NCI-H524 (cell line): ENCODE measurements around the gene CRACDL.

Experiments used
- DNase-seq, 2 experiments: peaks; one replicate each; lab custom pipeline; 2025; lab: John Stamatoyannopoulos, UW

CRACDL gene

DNA sequence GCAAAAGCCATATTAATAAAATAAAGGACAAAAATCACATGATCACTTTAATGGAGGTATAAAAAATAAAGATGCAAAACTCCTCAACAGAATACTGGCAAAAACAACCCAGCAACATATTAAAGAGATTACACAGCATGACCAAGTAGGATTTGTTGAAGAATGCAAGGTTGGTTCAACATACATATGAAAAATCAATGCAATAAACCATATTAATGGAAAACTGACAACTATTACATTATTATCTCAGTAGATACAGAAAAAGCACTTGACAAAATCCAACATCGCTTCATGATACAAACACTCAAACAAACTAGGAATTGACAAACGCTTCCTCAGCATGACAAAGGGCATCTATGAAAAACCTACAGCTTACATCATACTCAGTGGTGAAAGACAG is 76.7 kb downstream of the CRACDL start:
- no peak for DNase-seq

DNA sequence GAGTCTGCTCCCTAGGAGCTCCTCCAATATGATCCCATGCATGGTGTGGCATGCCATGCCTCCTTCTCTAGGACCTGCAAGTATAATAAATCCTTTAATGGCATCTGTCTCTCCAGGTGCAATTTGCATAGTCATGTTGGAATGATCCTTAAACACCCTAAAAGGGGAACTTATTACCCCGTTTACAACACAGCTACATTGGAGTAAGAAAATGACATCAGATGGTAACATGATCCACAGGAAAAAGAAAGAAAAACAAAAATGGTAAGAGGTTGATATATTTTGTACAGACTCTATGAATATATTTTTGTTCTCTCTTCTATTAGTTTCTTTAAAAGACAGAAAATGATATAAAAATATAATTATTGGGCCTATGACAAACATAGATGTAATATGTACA is 79.0 kb downstream of the CRACDL start:
- DNase-seq, result no peak

DNA sequence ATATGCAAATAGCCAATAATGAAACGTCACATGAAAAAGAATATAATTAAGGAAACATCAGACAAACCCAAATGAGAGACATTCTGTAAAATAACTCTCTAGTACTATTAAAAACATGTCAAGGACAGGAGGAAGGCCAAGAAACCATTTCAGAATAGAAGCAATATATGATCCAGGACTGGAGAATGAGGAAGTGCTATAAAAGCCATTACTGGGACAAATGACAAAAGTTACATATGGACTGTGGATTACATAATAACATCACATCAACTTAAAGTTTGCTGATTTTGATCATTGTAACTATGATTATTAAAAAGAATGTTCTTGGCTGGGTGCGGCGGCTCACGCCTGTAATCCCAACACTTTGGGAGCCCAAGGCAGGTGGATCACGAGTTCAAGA is 81.3 kb downstream of the CRACDL start:
- no peak for DNase-seq

DNA sequence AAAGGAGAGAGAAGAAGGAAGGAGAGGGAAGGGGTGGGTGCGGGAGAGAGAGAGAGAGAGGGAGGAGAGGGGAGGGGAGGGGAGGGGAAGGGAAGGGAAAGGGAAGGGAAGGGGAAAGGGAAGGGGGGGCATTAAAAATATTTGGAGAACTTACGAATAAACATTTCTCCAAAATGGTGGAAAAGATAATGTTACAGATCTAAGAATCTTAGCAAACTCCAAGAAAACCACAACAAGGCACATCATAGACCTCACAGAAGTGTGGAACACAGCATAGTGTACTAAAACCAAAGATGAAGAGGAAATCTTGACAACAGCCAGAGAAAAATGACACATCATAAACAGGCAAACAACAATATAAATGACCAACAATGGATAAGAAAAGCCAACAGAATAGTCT is 83.1 kb downstream of the CRACDL start:
- DNase-seq, result no peak

DNA sequence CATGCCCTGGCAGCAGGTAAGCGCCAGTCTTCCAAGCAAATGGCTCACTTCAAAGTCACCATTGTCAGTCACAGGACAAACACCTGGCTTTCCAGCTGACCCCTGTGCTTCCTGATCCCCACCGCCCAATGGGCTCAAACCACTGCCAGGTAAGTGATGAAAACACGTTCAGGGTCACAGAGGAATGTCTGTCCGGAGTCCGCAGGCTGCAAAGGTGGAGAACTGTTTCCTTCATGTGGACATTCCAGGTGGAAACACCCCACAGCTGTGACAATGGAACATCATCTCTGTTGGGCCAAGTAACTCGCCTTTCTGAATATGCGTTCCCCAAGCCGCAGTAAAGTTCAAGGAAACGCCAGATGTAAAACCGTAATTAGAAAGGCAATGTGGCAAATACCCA is 86.0 kb downstream of the CRACDL start:
- no peak for DNase-seq

DNA sequence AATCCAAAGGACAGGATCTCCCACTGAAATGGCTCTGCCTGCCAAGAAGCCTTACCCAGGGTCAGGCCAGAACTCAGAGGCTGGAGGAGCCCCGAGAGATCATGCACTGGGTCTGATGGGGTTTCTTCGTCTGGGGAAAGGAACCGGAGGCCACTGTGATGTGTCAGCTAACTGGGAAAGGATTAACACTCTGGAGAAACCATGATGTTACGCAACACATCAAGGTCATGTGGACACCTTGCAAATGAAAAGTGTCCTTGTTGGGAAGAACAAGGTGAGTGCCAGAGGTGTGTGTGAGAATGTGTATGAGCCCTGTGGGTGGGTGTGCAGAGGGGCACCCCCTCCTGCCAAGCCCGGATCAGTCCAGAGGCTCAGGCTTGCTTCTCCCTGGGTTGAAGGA is 86.9 kb downstream of the CRACDL start:
- DNase-seq, result no peak

DNA sequence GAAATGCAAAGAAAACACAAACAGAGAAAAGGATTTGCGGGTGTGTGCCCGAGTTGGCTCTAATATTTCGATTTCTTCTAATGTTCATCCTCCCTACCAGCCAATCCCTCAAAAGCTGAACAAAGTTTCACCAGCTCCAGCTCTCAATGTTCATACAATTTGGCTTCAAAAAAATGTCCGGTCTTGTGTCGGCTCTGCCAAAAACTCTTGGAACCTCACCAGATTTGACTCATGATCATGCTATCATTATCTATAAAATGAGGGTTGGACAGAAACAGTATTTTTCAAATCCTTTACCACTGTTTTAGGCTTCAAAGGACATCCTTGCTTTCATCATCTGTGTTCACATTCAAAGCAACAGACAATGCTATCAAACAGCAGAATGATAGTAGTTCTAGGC is 88.2 kb downstream of the CRACDL start:
- no peak for DNase-seq

DNA sequence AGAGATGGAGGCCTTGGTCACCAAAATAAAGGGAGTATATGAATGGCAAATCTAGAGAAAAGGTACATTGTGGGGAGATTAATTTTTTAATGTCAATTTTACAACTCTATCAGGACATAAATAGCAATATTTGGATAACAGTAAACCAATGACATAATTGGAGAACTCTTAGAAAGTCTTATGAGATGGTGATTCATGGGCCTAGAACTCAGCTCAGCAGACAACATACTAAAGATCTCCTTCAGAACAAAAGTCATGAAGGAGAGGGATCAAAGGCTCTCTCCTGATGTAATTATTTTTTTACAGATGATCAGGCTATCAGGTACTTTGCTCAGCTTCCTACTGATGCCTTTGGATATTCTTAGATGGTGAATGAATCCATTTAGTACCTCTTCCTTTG is 90.0 kb downstream of the CRACDL start:
- DNase-seq, result no peak

DNA sequence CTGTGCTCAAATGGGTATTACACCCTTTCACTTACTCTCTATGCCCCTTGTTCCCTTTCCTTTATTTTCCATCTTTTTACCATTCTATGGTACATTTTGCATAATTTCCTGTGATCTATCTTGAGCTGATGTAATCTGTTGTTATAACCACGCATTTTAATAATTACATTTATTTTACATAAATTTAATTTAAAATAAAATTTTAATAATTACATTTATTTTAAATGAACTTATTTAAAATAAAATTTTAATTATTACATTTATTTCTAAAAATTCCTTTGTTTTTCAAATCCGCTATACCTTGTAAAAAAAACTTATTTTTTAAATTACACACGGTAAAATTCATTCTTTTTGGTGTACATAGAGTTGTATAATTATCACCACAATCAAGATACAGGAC is 93.9 kb downstream of the CRACDL start:
- no peak for DNase-seq

DNA sequence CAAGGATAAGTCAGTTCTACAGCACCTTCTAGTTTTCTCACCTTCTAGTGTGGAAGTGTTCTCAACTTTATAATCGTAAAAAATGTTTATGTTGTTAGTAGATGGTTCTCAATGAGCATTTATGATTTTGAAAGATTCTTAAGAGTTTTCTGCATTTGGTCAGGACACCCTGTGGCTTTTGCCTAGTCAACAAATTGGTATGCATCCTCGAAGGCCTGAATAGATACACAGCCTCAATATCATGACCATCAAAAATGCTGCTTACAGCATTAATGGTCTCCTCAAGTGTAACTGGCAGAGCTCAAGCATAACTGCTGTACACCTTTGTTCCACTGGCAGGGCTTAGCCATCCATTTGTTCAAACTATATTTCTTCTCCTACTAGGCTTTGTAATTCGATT is 96.7 kb downstream of the CRACDL start:
- no peak for DNase-seq

DNA sequence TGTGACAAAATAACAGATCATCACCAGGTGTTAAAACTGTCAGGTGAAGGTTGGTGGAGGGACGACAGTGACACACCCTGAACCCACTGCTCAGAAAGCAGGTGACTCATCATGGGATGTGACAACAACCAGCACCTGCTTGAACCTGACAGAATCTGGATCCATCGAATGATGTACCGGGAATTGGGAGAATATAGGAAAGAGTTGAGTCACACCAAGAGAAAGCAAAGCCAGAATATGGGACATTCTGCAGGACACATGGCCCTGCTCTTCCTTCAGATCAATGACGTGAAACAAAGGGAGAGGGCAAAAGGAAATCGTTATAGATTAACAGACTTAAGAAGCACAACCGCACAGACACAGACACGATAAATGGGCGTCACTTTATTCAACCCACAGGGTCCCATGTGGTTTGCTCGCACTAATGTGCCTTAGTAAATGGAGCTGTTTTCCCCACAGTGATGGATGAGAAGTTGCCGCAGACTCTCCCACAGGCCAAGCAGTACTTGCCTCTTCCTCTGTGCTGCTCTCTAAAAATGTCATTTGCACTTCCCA is 100.1 kb downstream of the CRACDL start:
- no peak for DNase-seq

DNA sequence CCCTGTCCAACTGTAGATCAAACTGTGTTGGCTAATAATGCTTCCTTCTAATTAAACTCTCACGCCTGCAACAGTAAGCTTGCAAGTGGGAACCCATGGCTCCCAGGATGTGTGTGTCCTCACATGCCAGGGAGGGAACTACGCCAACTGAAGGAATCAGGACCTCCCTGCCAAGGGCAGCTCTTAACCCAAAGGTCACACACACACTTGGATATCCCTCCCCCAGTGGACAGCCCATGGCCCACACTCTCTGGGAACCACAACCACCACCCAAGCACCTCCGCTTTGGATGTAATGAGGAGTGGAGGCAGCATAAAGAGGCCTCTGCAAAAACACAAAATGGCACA is 102.1 kb downstream of the CRACDL start:
- DNase-seq, result no peak

DNA sequence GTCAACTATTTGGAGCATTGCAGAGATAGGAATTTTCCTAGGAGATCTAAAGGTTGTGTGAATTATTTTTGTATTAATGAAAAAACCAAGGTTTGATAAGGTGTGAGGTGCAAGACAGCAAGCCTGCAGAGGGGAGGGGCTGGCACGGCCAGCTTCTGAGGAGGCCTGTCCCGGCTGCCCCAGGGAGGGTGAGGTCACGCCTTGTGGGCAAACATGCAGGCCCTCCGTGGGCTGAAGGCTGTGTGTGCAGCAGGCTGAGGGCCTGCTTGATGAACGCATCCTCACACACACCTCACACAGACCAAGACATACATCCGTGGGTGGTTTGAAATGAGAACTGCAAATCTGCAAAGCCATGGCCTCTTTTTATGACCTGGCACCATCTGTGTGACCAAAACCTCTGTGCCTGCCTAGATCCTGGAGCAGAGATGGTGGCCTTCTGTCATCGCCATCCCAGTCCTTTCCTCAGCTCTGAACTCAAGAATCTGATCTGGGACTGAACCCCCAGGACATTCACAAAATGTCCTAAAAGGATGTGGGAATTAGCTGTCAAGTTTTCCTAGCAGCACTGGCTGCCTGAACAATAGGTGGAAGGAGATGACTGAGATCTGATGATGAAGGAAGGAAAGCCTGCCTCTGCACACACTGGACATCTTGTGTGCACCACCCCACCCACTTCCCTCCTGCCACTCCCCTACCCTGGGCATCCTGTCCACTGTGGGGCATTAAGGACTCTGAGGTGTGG is 102.7 kb downstream of the CRACDL start:
- no peak for DNase-seq

DNA sequence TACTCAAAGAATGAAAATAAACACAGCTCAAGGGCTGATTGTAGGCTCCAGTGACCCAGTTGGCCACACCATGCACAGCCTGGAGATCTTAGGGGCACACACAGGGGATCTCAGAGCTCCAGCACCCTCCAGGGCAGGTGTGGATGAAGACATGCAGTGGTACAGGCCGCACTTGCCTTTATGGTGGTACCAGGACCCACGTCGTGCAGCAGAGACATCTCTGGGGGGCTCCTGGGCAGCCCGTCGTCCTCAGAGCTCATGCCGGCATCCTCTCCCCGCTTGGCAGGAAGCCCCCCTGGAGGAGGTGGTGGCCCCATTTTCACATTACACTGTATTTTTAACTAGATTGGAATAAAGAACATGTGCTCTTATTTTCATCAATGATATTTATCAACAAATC is 103.9 kb downstream of the CRACDL start:
- no peak for DNase-seq

DNA sequence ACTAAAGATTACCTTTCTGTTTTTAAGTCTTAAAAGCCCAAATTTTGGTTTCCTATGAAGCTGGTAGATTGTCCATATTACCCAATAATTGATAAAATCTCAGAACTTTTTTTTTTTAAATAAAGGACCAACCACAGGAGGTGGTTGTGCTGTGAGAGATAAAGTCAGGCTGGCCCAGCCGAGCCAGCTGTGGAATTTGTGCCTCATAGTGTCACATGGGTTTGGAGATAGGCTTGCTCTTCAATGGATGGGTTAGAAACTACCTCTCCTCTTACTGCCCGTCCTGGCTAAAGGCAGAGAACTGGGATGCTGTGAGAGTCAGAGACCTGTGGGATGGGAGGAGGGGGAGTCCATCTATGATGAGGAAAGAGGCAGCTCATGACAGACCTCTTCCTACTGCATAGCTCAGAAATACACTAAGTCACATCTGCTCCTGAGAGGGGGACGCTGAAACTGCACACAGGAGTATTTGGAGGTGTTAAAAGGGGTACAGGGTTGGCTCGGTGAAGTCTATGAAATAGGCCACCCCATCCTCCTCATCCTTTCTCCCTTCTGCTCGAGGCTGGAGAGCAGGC is 105.4 kb downstream of the CRACDL start:
- DNase-seq, result no peak

DNA sequence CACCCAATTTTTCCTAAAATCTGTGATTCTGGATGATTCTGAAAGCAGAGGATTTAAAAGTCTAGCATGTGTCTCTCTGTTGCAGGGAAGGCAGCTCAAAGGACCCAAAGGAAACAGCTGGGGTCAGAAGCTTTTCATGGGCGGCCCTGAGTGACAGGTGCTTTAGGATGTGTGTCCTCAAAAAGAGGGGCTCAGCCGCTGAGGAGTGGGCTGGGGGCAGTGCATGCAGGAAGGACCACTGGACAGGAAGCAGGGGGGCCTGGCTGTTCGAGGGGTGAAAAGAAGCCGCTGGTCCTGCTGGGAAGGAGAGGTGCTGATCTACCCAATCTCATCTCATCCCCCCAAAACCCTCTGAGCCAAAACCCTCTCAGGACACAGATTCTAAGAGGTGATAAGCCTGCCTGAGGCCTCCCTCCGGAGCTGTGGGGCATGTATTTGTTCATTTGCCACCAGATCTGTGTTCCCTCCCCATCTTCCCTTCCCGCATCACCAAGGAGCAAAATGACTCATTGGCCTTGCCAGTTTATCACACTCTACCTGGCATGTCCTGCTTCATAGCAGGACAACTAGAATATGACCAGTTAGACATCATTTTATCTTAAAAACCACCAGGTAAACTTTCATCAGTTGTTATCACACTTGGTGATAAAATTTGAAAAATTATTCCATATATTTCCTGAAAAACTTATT is 106.3 kb downstream of the CRACDL start:
- DNase-seq, result no peak

DNA sequence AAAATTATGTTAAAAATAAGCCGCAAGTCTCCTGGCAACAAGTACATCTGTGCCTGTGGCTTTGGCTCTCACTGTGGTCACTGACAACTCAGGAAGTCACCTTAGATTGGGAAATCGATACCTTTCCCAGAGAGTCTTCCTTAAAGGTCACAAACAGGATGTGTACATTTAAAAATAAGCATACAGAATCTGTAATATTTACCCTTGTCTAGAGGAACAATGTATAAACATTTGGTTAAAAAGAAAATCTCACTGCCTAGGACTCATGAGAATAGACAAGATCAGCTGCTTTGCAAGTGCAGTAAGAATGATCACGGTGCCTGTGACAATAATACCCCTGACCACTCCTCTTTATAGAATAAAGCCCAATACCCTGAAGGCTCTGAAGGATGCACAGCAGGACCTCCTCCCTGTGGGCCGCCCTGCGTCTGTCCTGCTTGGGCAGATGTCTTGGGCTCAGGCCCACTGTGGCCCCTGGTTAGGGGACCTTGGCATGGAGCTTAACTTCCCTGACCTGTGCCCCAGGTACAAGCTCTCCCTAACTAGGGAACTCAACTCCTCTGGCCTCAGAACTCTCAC is 107.1 kb downstream of the CRACDL start:
- DNase-seq, result no peak

DNA sequence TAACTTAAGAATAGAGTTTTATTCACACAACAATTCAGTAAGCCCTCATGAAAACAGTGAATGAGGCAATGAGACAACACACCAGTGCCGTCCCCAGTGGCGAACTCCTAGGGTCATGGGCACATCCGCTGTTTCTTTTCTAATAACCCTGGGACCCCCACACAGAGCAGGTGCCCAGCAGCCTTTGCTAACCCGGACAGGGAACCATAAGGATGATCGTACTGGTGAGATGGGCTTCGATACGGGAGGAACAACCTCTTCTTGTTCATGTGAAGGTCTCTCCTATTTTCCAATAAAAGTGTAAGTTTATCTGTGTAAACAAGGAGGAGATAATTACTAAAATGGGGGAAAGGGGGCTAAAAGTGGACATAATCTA is 107.7 kb downstream of the CRACDL start:
- no peak for DNase-seq

DNA sequence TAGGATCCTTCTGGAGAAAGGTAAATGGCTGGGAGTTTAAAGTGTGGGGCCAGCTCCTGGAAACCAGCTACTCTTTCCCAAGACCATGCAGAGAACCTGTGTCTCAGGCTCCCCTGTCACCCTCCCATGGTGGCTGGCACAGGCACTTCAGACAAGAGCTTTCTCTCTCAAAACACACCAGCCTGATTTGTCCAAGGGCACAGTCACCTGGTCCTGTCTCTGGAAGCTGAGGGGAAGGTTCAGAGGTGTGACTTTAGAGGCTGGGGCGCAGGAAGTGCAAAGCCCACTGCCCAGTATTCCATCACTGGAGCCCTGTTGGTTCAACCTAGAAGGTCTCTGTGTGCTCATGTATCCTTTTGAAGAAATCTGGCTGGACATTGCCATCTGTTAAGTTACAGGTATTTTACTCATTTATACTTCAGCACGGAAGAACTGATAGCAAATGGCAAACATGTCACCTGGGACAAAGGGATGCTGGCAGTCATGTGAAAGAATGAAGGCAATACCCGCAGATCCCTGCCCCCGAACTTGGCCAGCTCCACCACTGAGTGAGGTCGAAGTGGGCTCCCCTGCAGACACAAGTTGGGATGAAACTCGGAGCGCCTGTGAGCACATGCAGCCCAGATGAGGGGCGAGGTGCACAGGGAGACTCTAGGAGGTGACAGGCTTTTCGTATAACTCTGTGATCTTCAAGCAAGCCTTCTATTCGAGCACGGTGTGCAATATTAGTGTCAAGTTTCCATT is 108.2 kb downstream of the CRACDL start:
- DNase-seq, result no peak

DNA sequence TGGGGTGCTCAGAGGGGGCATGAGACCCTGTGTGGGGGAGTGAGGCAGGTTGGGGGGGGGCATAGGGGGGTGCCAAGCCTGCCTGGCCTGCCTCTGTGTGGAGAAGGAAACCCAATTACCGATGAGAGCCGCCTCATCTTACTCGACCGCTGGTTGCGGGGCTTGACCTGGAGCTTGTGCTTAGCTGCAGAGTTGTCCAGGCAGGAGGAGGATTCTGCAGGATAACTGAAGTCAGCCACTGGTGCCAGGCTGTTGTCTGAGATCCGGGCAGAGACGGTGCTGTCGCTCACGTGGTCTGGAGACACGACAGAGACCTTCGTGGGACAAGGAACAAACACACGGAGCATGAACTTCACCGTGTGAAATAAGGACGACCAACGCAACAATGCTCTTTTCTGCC is 109.2 kb downstream of the CRACDL start:
- DNase-seq, result no peak

DNA sequence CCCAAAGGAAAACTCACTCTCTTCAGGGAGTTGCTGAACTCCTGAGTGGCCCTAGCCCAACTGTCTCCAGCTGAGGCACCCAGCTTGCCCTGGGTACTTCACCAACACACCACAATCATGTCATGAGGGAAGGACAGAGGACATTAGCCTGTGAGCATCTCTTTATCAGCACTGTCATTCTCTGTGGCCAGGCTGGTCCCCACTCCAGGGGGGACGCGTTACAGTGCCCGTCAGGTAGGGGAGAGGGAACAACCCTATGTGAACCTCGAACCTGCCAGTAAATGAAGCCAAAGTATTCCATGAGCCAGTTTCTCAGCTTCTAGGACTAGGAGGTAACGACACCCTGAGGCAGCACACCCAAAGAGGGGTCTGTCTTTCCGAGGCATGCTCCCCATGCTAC is 110.2 kb downstream of the CRACDL start:
- DNase-seq, result no peak

DNA sequence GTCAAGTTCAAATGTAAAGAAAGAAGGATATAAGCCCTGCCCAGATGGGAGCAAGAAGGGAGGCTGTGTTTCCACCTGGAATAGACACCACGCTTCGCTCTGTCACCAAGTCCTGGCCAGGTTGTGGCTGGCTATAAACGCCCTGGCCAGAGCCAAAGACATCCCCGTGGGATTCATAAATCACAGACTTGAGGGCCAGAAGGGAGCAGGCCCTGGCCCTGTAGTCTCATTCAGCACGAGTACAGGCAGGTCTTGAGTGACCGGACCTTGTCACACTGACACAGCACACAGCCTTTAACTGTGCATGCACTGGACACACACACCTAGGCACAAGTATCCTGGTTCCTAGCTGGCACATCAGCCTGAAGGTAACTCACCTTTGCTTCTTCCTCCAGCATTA is 110.6 kb downstream of the CRACDL start:
- no peak for DNase-seq

DNA sequence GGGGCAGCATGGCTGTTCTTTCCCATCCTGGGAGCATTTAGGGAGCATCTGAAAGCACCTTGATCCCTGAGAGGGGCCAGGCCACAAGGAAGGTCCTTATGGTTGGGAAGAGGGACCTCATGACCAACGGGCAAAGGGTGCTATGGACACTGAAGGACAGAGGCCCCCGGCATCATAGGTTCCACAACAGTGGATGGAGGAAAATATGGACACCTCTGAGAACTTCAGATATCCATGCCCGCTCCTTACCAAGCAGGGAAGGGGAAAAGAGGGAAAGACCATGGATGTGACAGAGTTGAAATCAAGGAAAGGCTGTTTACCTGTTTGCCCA is 111.0 kb downstream of the CRACDL start:
- no peak for DNase-seq
